ENCODE measurements around the gene NKAIN1. TPM values are rescaled to one million over a fixed set of nuclear protein-coding genes. Genes with fewer than 3 reads are reported as not detected.

The NKAIN1 gene
- total RNA-seq, 2 experiments from 2014 or later, result not detected

DNA sequence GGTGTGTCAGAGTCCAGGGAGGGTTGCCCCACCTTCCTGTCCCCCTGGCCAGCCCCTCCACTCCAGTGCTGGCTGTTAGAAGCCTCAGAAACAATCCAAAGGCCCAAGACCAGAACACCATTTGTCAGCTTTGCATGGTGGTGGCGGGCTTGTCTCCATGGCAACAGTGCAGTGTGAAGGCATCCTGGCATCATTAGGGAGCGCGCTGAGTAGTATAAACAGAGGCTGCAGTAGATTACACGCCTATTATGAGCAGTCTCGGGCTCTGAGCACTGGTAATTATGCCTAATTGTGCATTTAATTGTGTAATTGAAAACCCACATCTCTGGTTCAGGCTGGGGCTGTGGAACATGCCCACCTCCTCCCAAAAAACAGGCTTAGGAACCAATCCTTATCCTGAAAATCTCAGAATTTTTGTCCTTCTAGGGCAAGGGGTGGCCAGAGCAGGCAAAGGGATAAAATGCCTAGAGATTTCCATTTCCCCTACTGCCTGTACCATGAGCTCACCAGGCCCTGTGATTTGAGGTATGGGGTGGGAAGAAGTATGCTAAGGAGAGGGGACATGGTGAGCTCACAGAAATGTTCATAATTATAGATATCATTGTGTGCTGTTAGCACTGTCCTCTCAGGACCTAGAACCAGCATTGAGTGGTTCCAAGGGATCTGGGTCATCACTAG lies 11.7 kb downstream of the NKAIN1 start:
- H3K9me3 Mint-ChIP-seq, result no peaks in the 10 kb centered on the region
- H3K4me1 Mint-ChIP-seq, result peaks cover 1% of the 10 kb centered on the region
- no peak overlapping the region for H3K4me3 Mint-ChIP-seq
- H3K27me3 Mint-ChIP-seq, result no peaks in the 10 kb centered on the region
- no peaks in the 10 kb centered on the region for H3K36me3 Mint-ChIP-seq (ENCODE audit: low read depth)
- ChIA-PET POLR2A (no interaction called here), CTCF (no interaction called here)
- no peak overlapping the region for H3K27ac Mint-ChIP-seq
- DNase-seq, result no peak

DNA sequence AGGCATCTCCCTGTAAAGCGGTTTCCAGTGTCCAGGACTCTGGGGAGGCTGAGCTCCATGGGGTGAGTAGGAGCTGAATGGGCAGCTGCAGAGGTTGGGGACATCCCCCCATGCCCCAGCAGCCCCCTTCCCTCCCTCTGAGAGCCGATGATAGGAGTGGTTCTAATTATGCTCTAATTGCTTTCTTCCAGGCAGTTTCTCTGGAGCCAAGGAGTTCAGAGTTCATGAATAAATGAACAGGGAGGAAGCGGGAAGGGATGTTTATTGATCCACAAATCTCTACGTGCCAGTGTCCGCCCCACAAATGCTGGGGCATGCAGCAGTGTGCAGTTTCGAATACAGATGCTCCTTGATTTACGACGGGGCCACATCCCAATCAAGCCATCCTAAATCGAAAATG lies 15.6 kb downstream of the NKAIN1 start:
- Mint-ChIP-seq H3K4me1 (peaks cover 1% of the 10 kb centered on the region), H3K9me3 (no peaks in the 10 kb centered on the region), H3K4me3 (no peak overlapping the region), H3K27ac (no peak overlapping the region), H3K36me3 (ENCODE audit: low read depth) (no peaks in the 10 kb centered on the region), H3K27me3 (no peaks in the 10 kb centered on the region)
- ChIA-PET POLR2A (no interaction called here), CTCF (no interaction called here)
- no peak for DNase-seq

DNA sequence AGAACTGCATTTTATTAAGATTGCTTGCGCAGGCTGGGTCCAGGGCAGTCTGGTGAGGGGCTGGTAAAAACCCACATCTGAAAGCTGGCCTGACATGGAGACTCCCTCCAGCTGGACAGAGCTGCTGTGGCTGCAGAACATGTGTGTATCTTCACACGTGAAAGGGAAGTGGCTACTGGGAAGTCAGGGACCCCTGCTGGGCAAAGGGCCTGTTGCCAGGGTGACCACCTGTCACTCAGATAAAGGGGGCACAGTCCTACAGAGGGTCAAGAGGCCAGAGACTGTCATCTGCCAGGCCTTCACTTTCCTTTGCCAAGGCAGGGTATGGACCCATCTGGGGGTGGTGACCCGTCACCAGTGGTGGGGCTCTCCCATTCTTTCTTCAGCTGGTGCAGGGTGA lies 17.5 kb downstream of the NKAIN1 start:
- Mint-ChIP-seq H3K27me3 (no peaks in the 10 kb centered on the region), H3K4me3 (no peak overlapping the region), H3K9me3 (no peaks in the 10 kb centered on the region), H3K27ac (no peak overlapping the region), H3K4me1 (peaks cover 1% of the 10 kb centered on the region), H3K36me3 (ENCODE audit: low read depth) (no peaks in the 10 kb centered on the region)
- no peak for DNase-seq
- POLR2A ChIA-PET, result no interaction called here
- CTCF ChIA-PET, result no interaction called here

DNA sequence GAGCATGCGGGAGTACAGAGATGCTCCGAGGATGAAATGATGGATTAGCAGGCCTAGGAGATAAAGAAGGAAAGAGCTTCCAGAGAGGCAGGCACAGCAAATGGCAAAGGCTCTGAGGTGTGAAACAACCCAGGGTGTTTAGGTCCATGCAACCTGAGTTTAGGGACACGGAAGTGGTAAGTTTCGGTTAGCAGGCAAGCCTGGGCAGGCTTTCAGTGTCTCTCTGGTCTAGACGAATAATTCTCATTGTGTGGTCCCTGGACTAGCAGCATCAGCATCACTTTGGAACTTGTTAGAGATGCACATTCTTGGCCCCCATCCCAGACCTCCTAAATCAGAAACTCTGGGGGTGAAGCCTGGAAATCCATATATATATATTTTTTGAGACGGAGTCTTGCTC lies 18.6 kb downstream of the NKAIN1 start:
- no peak overlapping the region for H3K27ac Mint-ChIP-seq
- no peaks in the 10 kb centered on the region for H3K36me3 Mint-ChIP-seq (ENCODE audit: low read depth)
- no peak overlapping the region for H3K4me3 Mint-ChIP-seq
- ChIA-PET CTCF (no interaction called here), POLR2A (no interaction called here)
- no peaks in the 10 kb centered on the region for H3K9me3 Mint-ChIP-seq
- DNase-seq, result no peak
- H3K27me3 Mint-ChIP-seq, result no peaks in the 10 kb centered on the region
- H3K4me1 Mint-ChIP-seq, result no peaks in the 10 kb centered on the region

DNA sequence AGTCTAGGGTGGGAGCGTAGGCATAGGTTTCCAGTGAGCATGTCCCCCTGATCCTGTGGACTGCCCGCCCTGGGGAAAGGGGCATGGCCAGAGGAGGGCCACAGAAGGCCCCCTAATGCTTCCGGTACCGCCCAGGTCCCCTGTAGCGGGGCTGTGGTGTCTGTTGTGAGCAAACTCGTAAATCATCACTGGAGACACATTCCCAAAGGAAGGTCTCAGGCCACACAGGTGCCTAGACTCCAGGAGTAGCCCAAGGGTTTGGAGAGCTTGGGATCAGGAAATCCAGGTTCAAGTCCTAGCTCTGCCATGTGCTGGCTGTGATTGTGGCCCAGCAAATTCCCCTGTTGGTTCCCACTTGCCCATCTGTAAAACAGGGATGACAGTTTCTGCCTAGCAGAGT lies 20.2 kb downstream of the NKAIN1 start:
- H3K9me3 Mint-ChIP-seq, result no peaks in the 10 kb centered on the region
- no peak overlapping the region for H3K4me3 Mint-ChIP-seq
- H3K27me3 Mint-ChIP-seq, result peaks cover 1% of the 10 kb centered on the region
- no peak for DNase-seq
- CTCF ChIA-PET, result no interaction called here
- no peaks in the 10 kb centered on the region for H3K36me3 Mint-ChIP-seq (ENCODE audit: low read depth)
- no peaks in the 10 kb centered on the region for H3K4me1 Mint-ChIP-seq
- POLR2A ChIA-PET, result no interaction called here
- no peak overlapping the region for H3K27ac Mint-ChIP-seq

DNA sequence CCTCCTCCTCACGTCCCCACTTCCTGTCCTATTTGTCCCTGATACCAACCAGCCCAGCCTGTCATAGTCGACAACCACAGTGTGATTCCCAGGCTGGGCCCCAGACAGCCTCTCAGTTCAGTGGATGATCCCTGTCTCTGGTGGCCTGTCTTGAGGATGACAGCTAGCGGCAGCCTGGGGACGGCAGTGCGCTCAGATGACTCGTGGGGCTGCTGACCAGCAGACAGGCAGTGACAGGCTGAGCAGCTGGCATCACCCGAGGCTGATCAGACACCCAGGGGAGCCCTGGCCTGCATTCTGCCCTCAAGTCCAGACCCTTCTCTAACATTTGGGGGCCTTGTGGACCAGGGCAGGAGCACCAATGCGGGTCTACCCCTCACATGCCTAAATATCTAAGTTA lies 21.0 kb downstream of the NKAIN1 start:
- Mint-ChIP-seq H3K27ac (no peak overlapping the region), H3K36me3 (ENCODE audit: low read depth) (no peaks in the 10 kb centered on the region), H3K27me3 (peaks cover 3% of the 10 kb centered on the region), H3K9me3 (no peaks in the 10 kb centered on the region), H3K4me3 (no peak overlapping the region), H3K4me1 (no peaks in the 10 kb centered on the region)
- no peak for DNase-seq
- ChIA-PET CTCF (no interaction called here), POLR2A (no interaction called here)

DNA sequence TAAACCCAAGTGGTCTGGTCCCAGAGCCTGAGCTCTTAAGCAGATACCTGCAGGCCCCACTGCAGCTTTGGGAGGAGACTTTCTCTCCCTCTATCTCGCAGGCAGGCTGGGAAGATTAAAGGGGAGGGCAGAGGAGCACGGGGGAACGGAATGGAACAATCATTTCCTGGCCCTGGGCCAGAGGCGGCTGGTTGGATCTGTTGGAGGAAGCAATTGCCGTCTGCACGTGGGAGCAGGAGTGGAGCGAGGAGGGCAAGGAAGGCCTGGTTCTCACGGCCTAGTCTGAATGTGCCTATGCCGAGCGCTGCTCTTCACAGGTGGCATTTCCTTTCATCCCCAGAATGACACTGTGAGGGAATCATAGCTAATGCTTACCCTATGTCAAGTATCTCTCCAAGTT lies 23.7 kb downstream of the NKAIN1 start:
- Mint-ChIP-seq H3K4me1 (no peaks in the 10 kb centered on the region), H3K36me3 (ENCODE audit: low read depth) (no peaks in the 10 kb centered on the region), H3K9me3 (peaks cover 1% of the 10 kb centered on the region), H3K27me3 (peaks cover 4% of the 10 kb centered on the region), H3K27ac (no peak overlapping the region), H3K4me3 (no peak overlapping the region)
- POLR2A ChIA-PET, result no interaction called here
- DNase-seq, result no peak
- CTCF ChIA-PET, result no interaction called here

DNA sequence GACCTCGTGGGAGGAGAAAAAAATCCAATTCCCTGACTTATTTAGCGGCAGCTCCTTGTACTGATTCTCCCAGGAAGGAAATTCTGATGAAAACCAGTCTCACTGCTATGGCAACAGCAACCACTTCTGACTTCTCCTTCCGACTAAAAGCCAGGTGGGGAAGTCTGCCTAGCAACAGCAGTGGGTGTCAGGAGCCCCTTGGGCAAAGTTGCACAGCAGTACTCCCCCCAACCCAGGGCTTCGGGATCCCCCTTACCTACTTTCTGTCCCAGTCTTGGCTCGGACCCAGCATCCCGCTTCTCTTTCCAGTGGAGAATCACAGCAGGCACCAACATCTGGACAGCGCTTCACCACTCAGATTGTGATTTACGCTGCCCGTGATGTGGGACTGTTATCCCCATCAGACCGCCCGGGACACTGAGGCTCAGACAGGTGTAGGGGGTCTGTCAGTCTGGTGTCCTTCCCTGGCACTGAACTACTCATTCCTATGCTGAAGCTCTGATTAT lies 24.6 kb downstream of the NKAIN1 start:
- DNase-seq, result no peak
- ChIA-PET POLR2A (no interaction called here), CTCF (interaction anchor here (0.6 kb wide), 1 partner anchor 53 kb away, joined by 3 read pairs; no protein-coding TSS in a partner anchor)
- Mint-ChIP-seq H3K4me1 (no peaks in the 10 kb centered on the region), H3K36me3 (ENCODE audit: low read depth) (no peaks in the 10 kb centered on the region), H3K9me3 (peaks cover 6% of the 10 kb centered on the region), H3K27ac (no peak overlapping the region), H3K4me3 (no peak overlapping the region), H3K27me3 (peaks cover 6% of the 10 kb centered on the region)

DNA sequence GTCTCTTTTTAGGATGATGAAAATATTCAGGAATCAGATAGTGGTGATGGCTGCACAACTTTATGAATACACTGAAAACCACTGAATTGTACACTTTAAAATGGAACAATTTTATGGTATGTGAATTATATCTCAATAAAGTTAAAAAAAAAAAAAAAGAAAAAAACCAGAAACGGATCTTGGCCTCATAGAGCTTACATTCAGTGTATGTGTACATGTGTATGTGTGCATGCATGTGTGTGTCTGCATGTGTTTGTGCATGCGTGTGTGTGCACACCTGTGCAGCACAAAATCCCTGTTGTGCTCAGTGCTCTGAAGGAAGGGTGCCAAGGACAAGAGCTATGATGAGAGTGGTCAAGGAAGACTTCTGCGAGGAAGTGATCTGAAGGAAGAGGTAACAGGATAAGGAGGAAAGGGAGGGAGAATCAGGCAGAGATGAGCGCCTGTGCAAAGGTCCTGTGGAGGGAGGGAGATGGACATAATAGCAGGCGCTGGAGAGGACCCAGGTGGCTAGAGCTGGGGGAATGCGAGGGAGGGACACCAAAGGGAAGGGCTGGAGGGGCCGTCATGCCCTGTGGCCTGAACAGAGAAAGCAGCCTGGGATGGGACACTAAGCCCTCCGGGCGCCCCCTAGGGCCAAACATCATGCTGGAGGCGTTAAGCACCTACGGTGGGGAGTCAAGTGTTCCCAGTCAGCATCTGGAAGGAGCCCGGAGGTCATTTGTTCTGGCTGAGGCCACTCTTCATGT lies 25.2 kb downstream of the NKAIN1 start:
- Mint-ChIP-seq H3K36me3 (ENCODE audit: low read depth) (no peaks in the 10 kb centered on the region), H3K4me3 (no peak overlapping the region), H3K9me3 (peaks cover 6% of the 10 kb centered on the region), H3K27me3 (peaks cover 6% of the 10 kb centered on the region), H3K4me1 (no peaks in the 10 kb centered on the region), H3K27ac (no peak overlapping the region)
- no peak for DNase-seq
- ChIA-PET POLR2A (no interaction called here), CTCF (interaction anchor here (0.6 kb wide), 1 partner anchor 53 kb away, joined by 3 read pairs; no protein-coding TSS in a partner anchor)

DNA sequence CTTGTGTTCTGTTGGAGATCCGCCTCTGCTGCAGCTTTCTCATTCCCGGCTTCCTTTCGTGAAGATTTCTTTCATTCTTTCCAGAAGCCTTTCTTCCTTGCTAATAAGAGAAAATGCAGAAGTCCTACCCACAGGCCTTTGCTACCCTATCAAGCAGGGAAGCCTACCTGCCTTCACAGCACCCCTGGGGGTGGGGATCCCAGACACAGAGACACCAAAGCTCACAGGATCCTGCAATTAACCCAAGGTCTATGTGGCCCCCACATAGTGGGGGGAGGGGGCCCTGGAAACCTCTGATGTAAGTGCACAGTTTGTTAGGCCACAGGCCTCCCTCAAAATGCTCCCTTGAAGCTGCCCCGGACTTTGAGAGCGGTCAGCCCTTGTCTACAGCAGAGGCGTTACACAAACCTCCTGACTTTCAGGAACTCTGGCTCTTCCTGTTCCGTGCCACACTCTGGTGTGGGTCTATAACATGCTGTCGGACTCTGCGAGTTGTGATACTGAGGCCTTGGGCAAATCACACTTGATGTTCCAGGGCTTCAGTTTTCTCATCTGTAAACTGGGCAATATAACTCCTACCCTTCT lies 31.2 kb downstream of the NKAIN1 start:
- Mint-ChIP-seq H3K27ac (no peak overlapping the region), H3K27me3 (peaks cover 3% of the 10 kb centered on the region), H3K36me3 (ENCODE audit: low read depth) (no peaks in the 10 kb centered on the region), H3K4me3 (no peak overlapping the region), H3K4me1 (no peaks in the 10 kb centered on the region), H3K9me3 (peaks cover 6% of the 10 kb centered on the region)
- CTCF ChIA-PET, result no interaction called here
- no peak for DNase-seq
- POLR2A ChIA-PET, result no interaction called here

DNA sequence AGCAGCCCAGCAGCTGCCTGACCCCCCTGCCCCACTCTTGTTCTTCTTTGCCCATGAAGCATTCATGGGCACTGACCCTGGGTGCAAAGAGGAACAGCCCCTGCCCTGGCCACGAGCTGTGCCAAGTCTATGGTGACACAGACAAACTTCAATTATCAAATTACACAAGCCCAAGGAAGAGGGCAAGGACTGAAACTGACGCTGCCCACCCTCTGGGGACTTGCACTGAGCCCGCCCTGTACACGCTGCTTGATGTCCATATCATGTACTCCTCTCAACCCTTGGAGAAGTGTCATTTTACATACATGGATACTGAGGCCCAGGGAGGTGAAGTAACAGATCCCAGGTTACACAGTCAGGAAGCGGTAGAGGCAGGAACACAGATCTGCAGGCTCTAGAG lies 32.1 kb downstream of the NKAIN1 start:
- no peaks in the 10 kb centered on the region for H3K4me1 Mint-ChIP-seq
- DNase-seq, result no peak
- no peaks in the 10 kb centered on the region for H3K36me3 Mint-ChIP-seq (ENCODE audit: low read depth)
- no peak overlapping the region for H3K4me3 Mint-ChIP-seq
- H3K9me3 Mint-ChIP-seq, result peaks cover 6% of the 10 kb centered on the region
- CTCF ChIA-PET, result no interaction called here
- no peak overlapping the region for H3K27ac Mint-ChIP-seq
- peaks cover 3% of the 10 kb centered on the region for H3K27me3 Mint-ChIP-seq
- POLR2A ChIA-PET, result no interaction called here

DNA sequence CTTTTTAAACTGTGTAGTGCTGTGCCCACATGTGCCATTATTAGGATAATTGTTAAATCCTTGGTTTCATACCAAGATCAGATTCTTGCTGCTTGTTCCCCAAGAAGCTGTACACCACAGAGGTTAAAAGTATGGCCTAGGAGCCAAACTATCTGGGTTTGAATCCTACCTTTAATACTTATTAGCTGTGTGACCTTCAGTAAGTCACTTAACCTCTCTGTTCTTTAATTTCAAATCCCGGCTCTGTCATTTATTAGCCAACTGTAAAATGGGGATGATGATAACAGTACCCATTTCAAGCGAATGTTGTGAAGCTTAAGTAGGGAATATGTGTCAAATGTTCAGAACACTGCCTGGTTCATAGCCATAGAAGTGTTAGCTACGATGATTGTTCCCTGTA lies 32.6 kb downstream of the NKAIN1 start:
- H3K9me3 Mint-ChIP-seq, result peaks cover 6% of the 10 kb centered on the region
- H3K36me3 Mint-ChIP-seq (ENCODE audit: low read depth), result no peaks in the 10 kb centered on the region
- DNase-seq, result no peak
- ChIA-PET POLR2A (no interaction called here), CTCF (interaction anchor here (1.2 kb wide), 1 partner anchor 342 kb away, joined by 3 read pairs; no protein-coding TSS in a partner anchor)
- no peak overlapping the region for H3K27ac Mint-ChIP-seq
- no peak overlapping the region for H3K4me3 Mint-ChIP-seq
- H3K27me3 Mint-ChIP-seq, result peaks cover 3% of the 10 kb centered on the region
- no peaks in the 10 kb centered on the region for H3K4me1 Mint-ChIP-seq

DNA sequence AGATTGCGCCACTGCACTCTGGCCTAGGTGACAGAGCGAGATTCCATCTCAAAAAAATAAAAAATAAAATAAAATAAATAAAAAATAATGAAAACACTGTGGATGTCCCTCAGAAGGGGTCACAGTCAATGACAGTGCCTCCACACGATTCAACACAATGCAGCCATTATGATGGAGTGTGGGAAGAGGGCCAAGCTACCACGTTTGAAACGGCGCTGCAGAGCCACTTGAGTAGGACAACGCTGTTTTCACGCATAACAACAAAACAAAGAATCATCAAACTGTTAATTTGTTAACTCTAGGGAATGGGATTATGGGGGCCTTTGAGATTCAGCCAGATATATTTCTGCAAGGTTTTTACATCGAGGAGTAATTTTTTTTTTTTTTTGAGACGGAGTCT lies 36.5 kb downstream of the NKAIN1 start:
- no peaks in the 10 kb centered on the region for H3K36me3 Mint-ChIP-seq (ENCODE audit: low read depth)
- POLR2A ChIA-PET, result no interaction called here

More for the DNA sequence above, 36.5 kb downstream of the NKAIN1 start:
- Mint-ChIP-seq H3K27me3 (no peaks in the 10 kb centered on the region), H3K27ac (no peak overlapping the region), H3K4me1 (no peaks in the 10 kb centered on the region), H3K9me3 (no peaks in the 10 kb centered on the region), H3K4me3 (no peak overlapping the region)
- no peak for DNase-seq
- CTCF ChIA-PET, result interaction anchor here (0.7 to 1.1 kb wide), 2 partner anchors 20 to 38 kb away, joined by 3 to 4 read pairs; no protein-coding TSS in a partner anchor

Data from activated CD4-positive, alpha-beta memory T cell treated with anti-CD3 and anti-CD28 coated beads, Interleukin-2, amount 10 ng/mL, durations not matched to agents 7 days and 5 days (primary cell).